Stimulated activated CD4-positive, alpha-beta T cell treated with anti-CD3 and anti-CD28 coated beads, Interleukin-2, amount 100 ng/mL, for 24 hours (primary cell): ENCODE data around the gene DUOXA1.

Source experiments
- DNase-seq, 2 donors: peaks; one replicate each; pipeline ENCODE4 v3.0.0-alpha.2; 2020

The DUOXA1 gene

GRCh38 chr15:45130291-45131000 lies 767 bp upstream of the DUOXA1 start:
- no peak for DNase-seq

GRCh38 chr15:45128971-45129639 lies 574 bp downstream of the DUOXA1 start:
- DNase-seq = no peak

- peak; percentile 34 to 56 for DNase-seq
Measured at GRCh38 chr15:45126535-45127158, 3.0 kb downstream of the DUOXA1 start.

- no peak for DNase-seq
Measured at GRCh38 chr15:45123397-45123796, 6.3 kb downstream of the DUOXA1 start.

- no peak for DNase-seq
Measured at GRCh38 chr15:45122719-45123118, 7.0 kb downstream of the DUOXA1 start.

GRCh38 chr15:45121706-45122417 lies 7.8 kb downstream of the DUOXA1 start:
- no peak for DNase-seq

GRCh38 chr15:45121020-45121419 lies 8.7 kb downstream of the DUOXA1 start:
- DNase-seq = no peak

GRCh38 chr15:45120081-45120972 lies 9.4 kb downstream of the DUOXA1 start:
- no peak for DNase-seq

GRCh38 chr15:45118996-45119395 lies 10.7 kb downstream of the DUOXA1 start:
- DNase-seq = no peak

- peak; percentile 88 for DNase-seq
Measured at GRCh38 chr15:45118131-45118588, 11.5 kb downstream of the DUOXA1 start.

- no peak for DNase-seq
Measured at GRCh38 chr15:45117308-45118130, 12.2 kb downstream of the DUOXA1 start.

GRCh38 chr15:45116482-45117307 lies 13.0 kb downstream of the DUOXA1 start:
- peak in 1 of 2 donors; percentile 22 for DNase-seq

- DNase-seq = no peak
Measured at GRCh38 chr15:45116006-45116481, 13.6 kb downstream of the DUOXA1 start.

GRCh38 chr15:45115312-45115820 lies 14.3 kb downstream of the DUOXA1 start:
- DNase-seq = no peak

- no peak for DNase-seq
Measured at GRCh38 chr15:45114751-45115085, 15.0 kb downstream of the DUOXA1 start.

GRCh38 chr15:45114076-45114750 lies 15.5 kb downstream of the DUOXA1 start, which contains the start of the genes DUOX2 and DUOXA2:
TSS of gene DUOX2 (minus strand) at chr15:45114172. CDS start at chr15:45113411, 761 bp downstream.
TSS of gene DUOXA2 (plus strand) at chr15:45114326. CDS start at chr15:45114606, 280 bp downstream.
- no peak for DNase-seq

- DNase-seq = no peak
Measured at GRCh38 chr15:45113380-45113990, 16.2 kb downstream of the DUOXA1 start.

GRCh38 chr15:45112591-45113379 lies 16.9 kb downstream of the DUOXA1 start:
- DNase-seq = peak in 1 of 2 donors; percentile 33
